ENCODE results near the gene FADS3.

FADS3 gene

DNA sequence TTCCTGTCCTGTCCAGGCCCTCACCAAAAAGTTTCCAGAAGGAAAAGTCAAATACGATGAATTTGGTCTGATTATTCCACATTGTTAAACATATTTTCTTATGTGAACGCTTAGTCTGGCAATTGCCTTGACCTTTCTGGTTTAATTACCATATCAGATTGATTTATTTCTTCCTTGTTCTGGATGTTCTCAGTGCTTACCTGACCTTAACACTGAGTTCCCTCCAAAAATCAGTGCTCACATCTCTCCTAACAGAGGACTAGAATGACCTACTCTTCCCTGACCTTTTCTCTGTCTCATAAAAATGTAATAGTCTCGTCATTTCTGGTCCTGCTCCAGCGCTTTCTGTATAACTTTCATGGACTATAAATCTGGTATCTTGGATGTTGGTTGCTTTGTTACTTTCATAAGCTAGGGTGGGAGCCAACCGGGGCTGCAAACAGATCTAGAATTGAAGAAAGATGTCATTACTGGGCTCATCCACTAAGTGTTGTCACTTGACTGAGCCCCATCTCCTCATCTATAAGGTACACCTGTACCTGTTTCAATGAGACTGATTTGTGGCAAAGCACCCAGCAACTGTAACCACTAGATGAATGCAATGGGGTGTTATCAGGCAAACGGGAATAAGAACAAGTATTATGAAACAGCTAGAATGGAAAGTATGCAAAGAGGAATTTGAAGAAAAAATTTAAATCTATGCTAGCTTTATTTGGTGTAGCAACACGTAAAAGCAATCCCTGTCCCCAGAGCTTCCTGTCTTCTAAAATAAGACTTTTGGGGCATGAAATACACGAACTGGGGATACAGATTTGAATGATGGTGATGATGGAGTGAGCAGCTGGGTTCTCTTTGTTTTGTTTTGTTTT is 60.9 kb downstream of the FADS3 start:
- DNase-seq = no peak

DNA sequence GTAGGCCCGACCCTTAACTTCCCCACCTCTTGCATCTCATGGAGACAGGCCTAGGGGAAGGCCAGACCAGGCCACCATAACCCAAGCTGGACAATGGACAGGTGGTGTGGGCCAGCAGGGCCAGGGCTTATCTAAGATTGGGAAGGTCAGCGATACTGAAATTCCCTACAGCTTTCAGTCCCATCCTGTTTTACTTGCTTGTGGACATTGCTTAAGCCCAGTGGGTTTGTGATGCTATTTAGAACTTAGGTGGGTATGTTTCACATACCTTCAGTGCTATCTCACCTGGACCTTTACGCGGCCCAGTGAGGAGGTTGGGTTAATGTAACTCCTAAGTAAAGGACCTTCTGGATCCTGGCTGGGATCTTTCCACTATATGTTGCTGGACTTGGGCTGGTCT is 61.5 kb downstream of the FADS3 start:
- DNase-seq = no peak

DNA sequence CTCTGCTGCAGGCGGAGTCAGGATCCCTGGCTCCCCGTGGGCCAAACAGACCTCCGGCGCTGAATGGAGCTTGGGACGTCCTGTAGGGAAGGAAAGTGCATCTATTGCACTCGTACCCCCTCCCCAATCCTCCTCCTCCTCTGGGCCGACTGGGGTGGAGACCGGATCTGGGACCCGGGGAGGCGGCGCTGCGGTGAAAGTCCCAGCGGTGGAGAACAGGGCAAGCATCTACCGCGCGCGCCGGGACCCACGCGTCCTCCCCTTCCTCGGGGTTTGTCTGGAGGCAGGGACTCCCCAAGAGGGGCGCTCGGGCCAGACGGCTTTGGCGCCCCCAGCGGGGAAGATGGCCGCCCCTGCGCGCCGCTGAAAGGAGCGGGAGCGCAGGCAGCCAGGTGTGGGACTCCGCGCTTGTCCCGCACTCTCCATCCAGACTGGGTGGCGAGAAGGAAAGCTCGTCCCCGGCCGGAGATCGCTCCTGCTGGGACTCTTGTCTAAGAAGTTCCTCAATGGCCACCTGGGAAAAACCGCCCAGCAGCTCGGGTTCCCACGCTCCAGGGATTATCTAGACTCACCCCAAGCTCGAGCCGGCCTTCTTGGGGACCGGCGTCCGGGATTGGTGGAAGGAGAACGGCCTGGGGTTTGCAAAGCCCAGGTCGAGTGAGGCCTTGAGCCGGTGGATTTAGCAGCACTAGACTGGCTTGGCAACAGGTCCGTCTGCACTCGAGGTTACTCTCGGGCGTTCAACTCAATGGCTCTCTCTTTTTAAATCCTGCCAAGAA is 62.5 kb downstream of the FADS3 start:
- DNase-seq = no peak

DNA sequence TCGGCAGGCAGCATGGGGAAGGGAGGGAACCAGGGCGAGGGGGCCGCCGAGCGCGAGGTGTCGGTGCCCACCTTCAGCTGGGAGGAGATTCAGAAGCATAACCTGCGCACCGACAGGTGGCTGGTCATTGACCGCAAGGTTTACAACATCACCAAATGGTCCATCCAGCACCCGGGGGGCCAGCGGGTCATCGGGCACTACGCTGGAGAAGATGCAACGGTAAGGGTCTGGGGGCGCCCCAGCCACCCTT is 63.0 kb downstream of the FADS3 start:
- DNase-seq = no peak

DNA sequence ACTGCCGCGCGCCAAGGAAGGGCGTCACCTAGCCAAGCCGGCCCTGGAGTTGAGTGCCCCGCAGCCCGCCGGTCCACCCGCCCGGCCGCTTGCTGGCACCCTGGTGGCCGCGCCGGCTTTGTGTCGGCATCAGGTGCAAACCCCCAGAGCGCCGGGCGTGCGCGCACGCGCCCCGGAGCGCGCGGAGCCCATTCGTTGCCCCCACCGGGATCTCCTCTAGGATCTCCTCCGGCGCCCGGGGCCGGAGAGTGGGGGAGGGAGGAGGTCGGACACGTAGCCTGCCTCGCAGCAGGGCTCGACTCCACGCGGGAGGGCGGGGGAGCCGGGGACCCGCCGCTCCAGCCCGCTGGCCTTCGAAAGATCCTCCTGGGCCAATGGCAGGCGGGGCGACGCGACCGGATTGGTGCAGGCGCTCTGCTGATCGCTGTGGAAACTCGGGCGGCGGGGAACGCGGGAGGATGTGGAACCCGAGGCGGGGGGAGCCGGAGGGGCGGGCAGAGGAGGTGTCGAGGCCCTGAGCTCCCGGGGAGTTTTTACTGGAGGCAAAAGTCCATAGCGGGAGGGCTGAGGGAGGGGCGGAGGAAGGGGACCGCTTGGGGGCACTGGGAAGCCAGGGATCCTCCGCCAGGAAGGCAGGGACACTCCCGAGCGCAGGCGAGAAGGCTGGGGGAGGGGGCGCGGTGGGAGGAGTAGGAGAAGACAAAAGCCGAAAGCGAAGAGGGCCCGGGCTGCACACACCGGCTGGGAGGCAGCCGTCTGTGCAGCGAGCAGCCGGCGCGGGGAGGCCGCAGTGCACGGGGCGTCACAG is 63.6 kb downstream of the FADS3 start, which contains the start of gene FADS2:
FADS2 (plus strand) TSS at position 730 of the 808 bp plus-strand sequence. CDS start 91 bp downstream, outside the sequence.
- peak; percentile 65 for DNase-seq

DNA sequence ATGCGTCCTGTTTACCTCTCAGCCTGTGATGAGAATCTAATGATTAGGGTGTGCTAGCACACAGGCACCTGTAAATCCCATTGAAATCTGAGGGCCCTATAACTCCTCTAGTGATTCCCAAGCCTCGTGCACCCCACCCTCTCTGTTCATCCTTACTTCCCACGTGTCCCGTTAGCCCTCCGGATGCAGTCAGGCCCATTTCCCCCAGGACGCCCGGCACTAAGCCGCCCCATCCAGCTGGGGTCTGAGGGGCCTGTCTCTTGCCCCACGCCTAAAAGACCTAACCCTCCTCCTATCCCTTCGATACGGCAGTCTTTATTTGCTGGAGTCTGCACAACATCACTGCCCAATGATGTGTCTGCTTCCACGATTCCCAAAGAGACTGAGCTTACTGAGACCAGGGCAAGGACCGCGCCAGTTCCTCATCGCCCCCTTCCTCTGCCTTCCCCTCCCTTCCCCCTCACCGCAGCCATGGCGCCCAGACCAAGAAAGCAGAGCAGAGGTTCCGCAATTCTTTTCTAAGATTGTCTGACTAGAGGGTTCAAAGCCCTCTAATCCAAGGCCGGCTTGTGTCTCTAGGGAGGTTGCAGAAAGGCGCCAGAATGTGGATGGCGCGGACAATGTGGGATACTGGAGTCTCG is 64.3 kb downstream of the FADS3 start:
- peak; percentile 15 for DNase-seq

All from CD4-positive, alpha-beta T cell treated with Interferon gamma for 1 hour (primary cell).